IMR-90 (cell line): Measurements from ENCODE around the gene NRCAM. TPM values are rescaled to one million over a fixed set of nuclear protein-coding genes. Genes with fewer than 3 reads are reported as not detected.

ENCODE experiments used
- ATAC-seq: fragments of 200-7000 bp; cut with Tn5 transposase; 2 replicates; pipeline ENCODE4 v1.9.1; 2020; ENCODE audit warnings: low read depth, mild to moderate bottlenecking, moderate library complexity
- BruUV-seq: library from RNA; stranded (reverse); fragments of 400-500 nt; replicated peaks from 2 replicates; lab custom pipeline; 2021; lab: Mats Ljungman, UMichigan
- CTCF ChIA-PET: fragments of 300-600 bp; formaldehyde crosslinking; extraction: SDS; loops from one replicate; lab custom pipeline; 2021; ENCODE audit warnings: antibody characterized with exemption; lab: Yijun Ruan, JAX
- POLR2A ChIA-PET: fragments of 300-600 bp; sonication (Branson Sonifier 250); formaldehyde crosslinking; loops from one replicate; lab custom pipeline; 2022; ENCODE audit warnings: antibody characterized with exemption; ENCODE audit not compliant: unreplicated experiment; lab: Charles Lee
- DNase-seq: peaks from one replicate; pipeline ENCODE4 v3.0.0; 2013
- H2AFZ ChIP-seq: replicated peaks from 2 replicates; pipeline ENCODE3; 2013; ENCODE audit warnings: low read length, mild to moderate bottlenecking; ENCODE audit not compliant: poor library complexity
- H2AK5ac ChIP-seq: 2 replicates; pipeline ENCODE4 v1.6.1; 2013; ENCODE audit warnings: low read depth, low read length, inconsistent platforms
- H2AK9ac ChIP-seq: replicated peaks from 2 replicates; pipeline ENCODE3; 2013; ENCODE audit warnings: mild to moderate bottlenecking, low read depth, low read length, moderate library complexity; ENCODE audit not compliant: poor library complexity
- H2BK120ac ChIP-seq: 2 replicates; pipeline ENCODE4 v1.6.1; 2013; ENCODE audit warnings: low read depth, low read length, inconsistent platforms
- H2BK15ac ChIP-seq: 3 replicates; pipeline ENCODE4 v1.6.1; 2013; ENCODE audit warnings: low read depth, low read length, inconsistent platforms
- H2BK20ac ChIP-seq: 2 replicates; pipeline ENCODE4 v1.6.1; 2013; ENCODE audit warnings: low read depth, mild to moderate bottlenecking, inconsistent platforms, low read length, moderate library complexity
- H2BK5ac ChIP-seq: 2 replicates; pipeline ENCODE4 v1.6.1; 2013; ENCODE audit warnings: mild to moderate bottlenecking, low read depth, low read length, inconsistent platforms; ENCODE audit not compliant: poor library complexity, severe bottlenecking
- H3K14ac ChIP-seq: replicated peaks from 2 replicates; pipeline ENCODE4 v1.6.1; 2013; ENCODE audit warnings: low read depth, low read length, inconsistent platforms
- H3K18ac ChIP-seq: 2 replicates; pipeline ENCODE4 v1.6.1; 2013; ENCODE audit warnings: low read depth, low read length, control low read depth
- H3K23ac ChIP-seq: 2 replicates; pipeline ENCODE4 v1.6.1; 2013; ENCODE audit warnings: low read depth, low read length, inconsistent platforms
- H3K27ac ChIP-seq: 2 replicates; pipeline ENCODE4 v1.5.1; 2013; ENCODE audit warnings: mild to moderate bottlenecking, control low read depth, low read length; ENCODE audit not compliant: insufficient read depth
- H3K27me3 ChIP-seq: 2 replicates; pipeline ENCODE4 v1.6.1; 2013; ENCODE audit warnings: low read length; ENCODE audit not compliant: control insufficient read depth, insufficient read depth
- H3K36me3 ChIP-seq: 2 replicates; pipeline ENCODE4 v1.6.1; 2013; ENCODE audit warnings: low read length, mixed read lengths; ENCODE audit not compliant: control insufficient read depth, insufficient read depth
- H3K4ac ChIP-seq: 2 replicates; pipeline ENCODE4 v1.6.1; 2013; ENCODE audit warnings: low read depth, low read length, inconsistent platforms
- H3K4me1 ChIP-seq: 2 replicates; pipeline ENCODE4 v1.6.1; 2013; ENCODE audit warnings: low read length, mixed read lengths; ENCODE audit not compliant: control insufficient read depth, insufficient read depth
- H3K4me2 ChIP-seq: 2 replicates; pipeline ENCODE4 v1.6.1; 2013; ENCODE audit warnings: low read depth, mild to moderate bottlenecking, control low read depth, low read length, moderate library complexity
- H3K4me3 ChIP-seq: 2 replicates; pipeline ENCODE4 v1.5.1; 2013; ENCODE audit warnings: low read depth, mild to moderate bottlenecking, control low read depth, low read length, moderate library complexity; ENCODE audit not compliant: insufficient read depth
- H3K56ac ChIP-seq: 2 replicates; pipeline ENCODE4 v1.6.1; 2013; ENCODE audit warnings: low read length, inconsistent platforms; ENCODE audit not compliant: insufficient read depth; ENCODE audit errors: extremely low read depth
- H3K79me1 ChIP-seq, 2 experiments: 2 replicates each; pipeline ENCODE4 v1.6.1; 2013; ENCODE audit warnings: low read length in 2 of 2, inconsistent platforms in 1 of 2, low read depth in 1 of 2
- H3K9ac ChIP-seq: 2 replicates; pipeline ENCODE4 v1.6.1; 2013; ENCODE audit warnings: low read depth, low read length, control low read depth
- H3K9me1 ChIP-seq: 2 replicates; pipeline ENCODE4 v1.6.1; 2013; ENCODE audit warnings: low read length, inconsistent platforms; ENCODE audit not compliant: insufficient read depth
- H3K9me3 ChIP-seq: 2 replicates; pipeline ENCODE4 v1.6.1; 2013; ENCODE audit warnings: low read length; ENCODE audit not compliant: control insufficient read depth, insufficient read depth
- H4K20me1 ChIP-seq: 2 replicates; pipeline ENCODE4 v1.6.1; 2013; ENCODE audit warnings: low read length, inconsistent platforms; ENCODE audit not compliant: insufficient read depth
- H4K5ac ChIP-seq: 2 replicates; pipeline ENCODE4 v1.6.1; 2013; ENCODE audit warnings: mild to moderate bottlenecking, low read depth, low read length, control low read depth
- H4K8ac ChIP-seq, 2 experiments: 2 replicates each; pipeline ENCODE4 v1.6.1; 2013; ENCODE audit warnings: low read depth in 2 of 2, low read length in 2 of 2, control low read depth in 1 of 2, inconsistent platforms in 1 of 2
- H4K91ac ChIP-seq: 2 replicates; pipeline ENCODE4 v1.6.1; 2013; ENCODE audit warnings: low read depth, low read length, inconsistent platforms; ENCODE audit not compliant: insufficient read depth
- CEBPB ChIP-seq: IDR thresholded peaks from 2 replicates; pipeline ENCODE4 v1.6.1; 2012; ENCODE audit warnings: low read depth, low read length, improper control_type of control experiment
- MAFK ChIP-seq: IDR thresholded peaks from 2 replicates; pipeline ENCODE4 v1.6.1; 2012; ENCODE audit warnings: low read depth, low read length, improper control_type of control experiment
- MAZ ChIP-seq: IDR thresholded peaks from 2 replicates; pipeline ENCODE4 v1.6.1; 2012; ENCODE audit warnings: low read depth, mild to moderate bottlenecking, low read length, improper control_type of control experiment, moderate library complexity, borderline replicate concordance
- MXI1 ChIP-seq: IDR thresholded peaks from 2 replicates; pipeline ENCODE4 v1.6.1; 2012; ENCODE audit warnings: low read depth, mild to moderate bottlenecking, low read length, moderate library complexity, borderline replicate concordance
- SMC3 ChIP-seq: fragments of 150-350 bp; IDR thresholded peaks from 2 replicates; pipeline ENCODE4 v1.6.1; 2016; ENCODE audit warnings: low read depth, mild to moderate bottlenecking, antibody characterized with exemption, low read length, moderate library complexity
- dilution Hi-C: fragments of 300-500 bp; cut with HindIII; formaldehyde crosslinking; loops from one replicate; pipeline ENCODE4 v1.14.3; 2018; ENCODE audit warnings: low sequenced_read_pairs; ENCODE audit not compliant: unreplicated experiment
- in situ Hi-C: fragments of 300-500 bp; cut with MboI; formaldehyde crosslinking; loops from 3 replicates; pipeline ENCODE4 v1.14.3; 2019; ENCODE audit warnings: low sequenced_read_pairs, inconsistent platforms, mixed read lengths
- intact Hi-C: fragments of 100-400 bp; cut with micrococcal nuclease; formaldehyde crosslinking; loops from 2 replicates; pipeline ENCODE4 v1.10.0; 2022
- polyA plus RNA-seq, 3 experiments: library from polyadenylated mRNA; depleted of rRNA; stranded (reverse); fragments of >200 nt; gene quantifications; 2 replicates each; pipeline ENCODE4 v1.2.3, GENCODE V29; 2012; ENCODE audit warnings: low replicate concordance in 1 of 3
- total RNA-seq: library from RNA; depleted of rRNA; stranded (reverse); fragments of >200 nt; gene quantifications from 2 replicates; pipeline ENCODE4 v1.2.3, GENCODE V29; 2012
- TF ChIP-seq, protein P1 (sequence below): conservative IDR thresholded peaks from 2 replicates; pipeline ENCODE4 v1.5.1; 2012; ENCODE audit warnings: mild to moderate bottlenecking, low read depth, low read length, improper control_type of control experiment

NRCAM gene
- total and polyA plus RNA-seq, 2 of the 4 experiments (the other 2 are of a cell fraction) = 0.46 to 1.1 TPM

DNA sequence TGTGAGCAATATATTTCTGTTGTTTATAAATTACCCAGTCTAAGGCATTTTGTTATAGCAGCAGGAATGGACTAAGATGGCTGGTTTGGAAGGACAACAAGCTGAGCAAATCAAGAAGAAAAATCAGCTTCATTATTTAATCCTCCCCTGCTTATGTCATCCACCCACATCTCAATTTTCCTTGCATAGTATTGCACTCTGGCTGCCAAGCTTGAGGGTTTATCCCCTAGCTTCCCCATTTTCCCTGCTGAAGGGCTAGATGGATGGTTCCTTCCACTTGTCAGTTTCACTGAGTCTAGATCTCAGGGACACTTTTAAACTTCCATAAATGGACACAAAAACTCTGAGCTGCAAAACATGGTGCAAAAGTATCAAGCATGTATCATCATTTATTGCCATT, 250.9 kb downstream of the NRCAM start:
- peaks cover 26% of the 10 kb centered on the region for H3K27me3 ChIP-seq
- TF ChIP-seq SMC3 (no peak), MAFK (no peak), CEBPB (no peak), MAZ (no peak), MXI1 (no peak)
- TF ChIP-seq, protein P1, sequence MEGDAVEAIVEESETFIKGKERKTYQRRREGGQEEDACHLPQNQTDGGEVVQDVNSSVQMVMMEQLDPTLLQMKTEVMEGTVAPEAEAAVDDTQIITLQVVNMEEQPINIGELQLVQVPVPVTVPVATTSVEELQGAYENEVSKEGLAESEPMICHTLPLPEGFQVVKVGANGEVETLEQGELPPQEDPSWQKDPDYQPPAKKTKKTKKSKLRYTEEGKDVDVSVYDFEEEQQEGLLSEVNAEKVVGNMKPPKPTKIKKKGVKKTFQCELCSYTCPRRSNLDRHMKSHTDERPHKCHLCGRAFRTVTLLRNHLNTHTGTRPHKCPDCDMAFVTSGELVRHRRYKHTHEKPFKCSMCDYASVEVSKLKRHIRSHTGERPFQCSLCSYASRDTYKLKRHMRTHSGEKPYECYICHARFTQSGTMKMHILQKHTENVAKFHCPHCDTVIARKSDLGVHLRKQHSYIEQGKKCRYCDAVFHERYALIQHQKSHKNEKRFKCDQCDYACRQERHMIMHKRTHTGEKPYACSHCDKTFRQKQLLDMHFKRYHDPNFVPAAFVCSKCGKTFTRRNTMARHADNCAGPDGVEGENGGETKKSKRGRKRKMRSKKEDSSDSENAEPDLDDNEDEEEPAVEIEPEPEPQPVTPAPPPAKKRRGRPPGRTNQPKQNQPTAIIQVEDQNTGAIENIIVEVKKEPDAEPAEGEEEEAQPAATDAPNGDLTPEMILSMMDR = no peak
- no peak overlapping the region for H4K91ac ChIP-seq
- no peaks in the 10 kb centered on the region for H3K9me1 ChIP-seq
- H4K20me1 ChIP-seq = no peaks in the 10 kb centered on the region
- no peak overlapping the region for H2AFZ ChIP-seq
- H2BK120ac ChIP-seq = no peak overlapping the region
- H2AK5ac ChIP-seq = no peak overlapping the region
- POLR2A ChIA-PET = no interaction called here
- no peak overlapping the region for H3K14ac ChIP-seq
- no peak overlapping the region for H3K27ac ChIP-seq
- no peak overlapping the region for H2BK15ac ChIP-seq
- H3K18ac ChIP-seq = no peak overlapping the region
- H3K56ac ChIP-seq = no peak overlapping the region
- no peak overlapping the region for H4K8ac ChIP-seq
- no peaks in the 10 kb centered on the region for H3K9me3 ChIP-seq
- H3K36me3 ChIP-seq = no peaks in the 10 kb centered on the region
- dilution Hi-C loops (no loop called here), intact Hi-C loops (no loop called here), in situ Hi-C loops (no loop called here)
- DNase-seq (no peak), ATAC-seq (no peak)
- no peak overlapping the region for H4K5ac ChIP-seq
- no peak overlapping the region for H3K23ac ChIP-seq
- H3K9ac ChIP-seq = no peak overlapping the region
- H2AK9ac ChIP-seq = no peak overlapping the region
- H3K4me1 ChIP-seq = no peaks in the 10 kb centered on the region
- no peak overlapping the region for H3K4me2 ChIP-seq
- no TSS peak for BruUV-seq
- H3K4me3 ChIP-seq = no peak overlapping the region
- H3K79me1 ChIP-seq = no peaks in the 10 kb centered on the region
- no peak overlapping the region for H3K4ac ChIP-seq
- no peak overlapping the region for H2BK5ac ChIP-seq
- H2BK20ac ChIP-seq = no peak overlapping the region
- CTCF ChIA-PET = no interaction called here
